NCI-H69 (cell line): ENCODE measurements around the gene TMEM217.
A peak's percentile ranks its signal among the peaks of the same experiment; 100 is the strongest.

Experiments
- DNase-seq: peaks from one replicate; lab custom pipeline; 2025; lab: John Stamatoyannopoulos, UW

The TMEM217 gene

GRCh38 chr6:37279366-37280134, 21.6 kb upstream of the TMEM217 start:
- no peak for DNase-seq

GRCh38 chr6:37277001-37277409, 19.1 kb upstream of the TMEM217 start:
- no peak for DNase-seq

- DNase-seq, result no peak
Measured at GRCh38 chr6:37275350-37275749, 17.4 kb upstream of the TMEM217 start.

GRCh38 chr6:37273690-37274089, 15.7 kb upstream of the TMEM217 start:
- DNase-seq, result peak; percentile 88

- no peak for DNase-seq
Measured at GRCh38 chr6:37272834-37273566, 15.1 kb upstream of the TMEM217 start.

GRCh38 chr6:37269105-37269504, 11.2 kb upstream of the TMEM217 start:
- DNase-seq, result no peak

GRCh38 chr6:37265860-37266259, 7.9 kb upstream of the TMEM217 start:
- no peak for DNase-seq

GRCh38 chr6:37265001-37265400, 7.1 kb upstream of the TMEM217 start:
- peak; percentile 60 for DNase-seq

- peak; percentile 22 for DNase-seq
Measured at GRCh38 chr6:37262446-37263026, 4.6 kb upstream of the TMEM217 start.

- no peak for DNase-seq
Measured at GRCh38 chr6:37261198-37261597, 3.3 kb upstream of the TMEM217 start.

- no peak for DNase-seq
Measured at GRCh38 chr6:37260444-37260843, 2.5 kb upstream of the TMEM217 start.

- DNase-seq, result no peak
Measured at GRCh38 chr6:37260040-37260439, 2.1 kb upstream of the TMEM217 start.

GRCh38 chr6:37259191-37259590, 1.2 kb upstream of the TMEM217 start:
- no peak for DNase-seq

- no peak for DNase-seq
Measured at GRCh38 chr6:37258405-37259105, 611 bp upstream of the TMEM217 start.

GRCh38 chr6:37257320-37257633, 667 bp downstream of the TMEM217 start:
- peak; percentile 67 for DNase-seq

GRCh38 chr6:37256692-37257319, 1.1 kb downstream of the TMEM217 start:
- DNase-seq, result no peak

GRCh38 chr6:37254881-37255280, 3.1 kb downstream of the TMEM217 start:
- DNase-seq, result no peak

- no peak for DNase-seq
Measured at GRCh38 chr6:37253486-37254007, 4.4 kb downstream of the TMEM217 start.

GRCh38 chr6:37251211-37251780, 6.6 kb downstream of the TMEM217 start:
- no peak for DNase-seq

GRCh38 chr6:37244430-37245310, 13.3 kb downstream of the TMEM217 start:
- peak; percentile 100 for DNase-seq
